ENCODE results near the gene PPP2R5C. TPM values are rescaled to one million over a fixed set of nuclear protein-coding genes. Genes with fewer than 3 reads are reported as not detected.

PPP2R5C gene
- total RNA-seq, 2 donors from 2014 or later = 126 to 142 TPM

GRCh38 chr14:101767618-101768362, 6.3 kb downstream of the PPP2R5C start:
- DNase-seq = no peak
- ATAC-seq = no peak
- intact Hi-C loops (cut with DNase I) = loop anchor here (10.0 kb wide), 1 partner anchor 197 kb away; the partner anchor contains the start of gene DYNC1H1 (in 2 of the 2)

- intact Hi-C loops (cut with DNase I) = loop anchor here (10.0 kb wide), 2 partner anchors 55 to 155 kb away; no protein-coding TSS in a partner anchor
- no peak for ATAC-seq
- DNase-seq = no peak
Measured at GRCh38 chr14:101770183-101770582, 8.7 kb downstream of the PPP2R5C start.

GRCh38 chr14:101772770-101773169, 11.3 kb downstream of the PPP2R5C start:
- intact Hi-C loops (cut with DNase I) = loop anchor here (10.0 kb wide), 2 partner anchors 52 to 152 kb away; no protein-coding TSS in a partner anchor
- no peak for ATAC-seq
- DNase-seq = no peak

GRCh38 chr14:101773378-101773777, 11.9 kb downstream of the PPP2R5C start:
- intact Hi-C loops (cut with DNase I) = loop anchor here (10.0 kb wide), 2 partner anchors 51 to 151 kb away; no protein-coding TSS in a partner anchor
- ATAC-seq (no peak), DNase-seq (no peak)

GRCh38 chr14:101774006-101774795, 12.7 kb downstream of the PPP2R5C start:
- DNase-seq (no peak), ATAC-seq (no peak)
- intact Hi-C loops (cut with DNase I) = loop anchor here (10.0 kb wide), 2 partner anchors 51 to 151 kb away; no protein-coding TSS in a partner anchor

GRCh38 chr14:101774814-101775213, 13.3 kb downstream of the PPP2R5C start:
- ATAC-seq (no peak), DNase-seq (no peak)
- intact Hi-C loops (cut with DNase I) = loop anchor here (10.0 kb wide), 2 partner anchors 50 to 150 kb away; no protein-coding TSS in a partner anchor

- intact Hi-C loops (cut with DNase I) = loop anchor here (10.0 kb wide), 2 partner anchors 49 to 149 kb away; no protein-coding TSS in a partner anchor
- DNase-seq (no peak), ATAC-seq (no peak)
Measured at GRCh38 chr14:101775826-101776225, 14.3 kb downstream of the PPP2R5C start.

- intact Hi-C loops (cut with DNase I) = loop anchor here (10.0 kb wide), 2 partner anchors 48 to 148 kb away; no protein-coding TSS in a partner anchor
- no peak for ATAC-seq
- no peak for DNase-seq
Measured at GRCh38 chr14:101776344-101776743, 14.8 kb downstream of the PPP2R5C start.

GRCh38 chr14:101780390-101780789, 18.9 kb downstream of the PPP2R5C start:
- ATAC-seq (no peak), DNase-seq (no peak)
- intact Hi-C loops (cut with DNase I) = no loop called here

GRCh38 chr14:101780887-101781239, 19.4 kb downstream of the PPP2R5C start:
- intact Hi-C loops (cut with DNase I) = no loop called here
- DNase-seq (no peak), ATAC-seq (peak; percentile 39 to 47)

- intact Hi-C loops (cut with DNase I) = no loop called here
- DNase-seq (no peak), ATAC-seq (peak; percentile 69 to 75)
Measured at GRCh38 chr14:101781240-101782061, 19.9 kb downstream of the PPP2R5C start.

- DNase-seq (no peak), ATAC-seq (no peak)
- intact Hi-C loops (cut with DNase I) = no loop called here
Measured at GRCh38 chr14:101783260-101784016, 21.9 kb downstream of the PPP2R5C start.

- intact Hi-C loops (cut with DNase I) = no loop called here
- no peak for DNase-seq
- ATAC-seq = no peak
Measured at GRCh38 chr14:101784631-101785030, 23.1 kb downstream of the PPP2R5C start.

- no peak for DNase-seq
- intact Hi-C loops (cut with DNase I) = no loop called here
- ATAC-seq = no peak
Measured at GRCh38 chr14:101788016-101788635, 26.6 kb downstream of the PPP2R5C start.

GRCh38 chr14:101789222-101789621, 27.7 kb downstream of the PPP2R5C start:
- DNase-seq (no peak), ATAC-seq (no peak)
- intact Hi-C loops (cut with DNase I) = no loop called here

- ATAC-seq = no peak
- intact Hi-C loops (cut with DNase I) = no loop called here
- DNase-seq = no peak
Measured at GRCh38 chr14:101790232-101790631, 28.7 kb downstream of the PPP2R5C start.

- DNase-seq (no peak), ATAC-seq (peak; percentile 71 to 77)
- intact Hi-C loops (cut with DNase I) = no loop called here
Measured at GRCh38 chr14:101791919-101792572, 30.5 kb downstream of the PPP2R5C start.
